ENCODE results near the gene MBD5.
A peak's percentile ranks its signal among the peaks of the same experiment; 100 is the strongest.

MBD5 gene

GRCh38 chr2:148255929-148256328 lies 235.0 kb downstream of the MBD5 start:
- CTCF ChIA-PET: no interaction called here

GRCh38 chr2:148257276-148257675 lies 236.4 kb downstream of the MBD5 start:
- ChIA-PET CTCF (no interaction called here), POLR2A (no interaction called here)
- no peak overlapping the region for H3K4me3 ChIP-seq (ENCODE audit: low read depth, low read length)
- no peak for TF ChIP-seq CTCF (IDR thresholded peaks at IDR 0.05; ENCODE audit: insufficient read depth, low read length, missing control alignments)
- no peak for DNase-seq (ENCODE audit: low read depth, low spot score)

More at GRCh38 chr2:148255929-148256328, 235.0 kb downstream of the MBD5 start:
- H3K4me3 ChIP-seq (ENCODE audit: low read depth, low read length): no peak overlapping the region
- no peak for DNase-seq (ENCODE audit: low read depth, low spot score)
- POLR2A ChIA-PET: no interaction called here
- no peak for TF ChIP-seq CTCF (IDR thresholded peaks at IDR 0.05; ENCODE audit: insufficient read depth, low read length, missing control alignments)

DNA sequence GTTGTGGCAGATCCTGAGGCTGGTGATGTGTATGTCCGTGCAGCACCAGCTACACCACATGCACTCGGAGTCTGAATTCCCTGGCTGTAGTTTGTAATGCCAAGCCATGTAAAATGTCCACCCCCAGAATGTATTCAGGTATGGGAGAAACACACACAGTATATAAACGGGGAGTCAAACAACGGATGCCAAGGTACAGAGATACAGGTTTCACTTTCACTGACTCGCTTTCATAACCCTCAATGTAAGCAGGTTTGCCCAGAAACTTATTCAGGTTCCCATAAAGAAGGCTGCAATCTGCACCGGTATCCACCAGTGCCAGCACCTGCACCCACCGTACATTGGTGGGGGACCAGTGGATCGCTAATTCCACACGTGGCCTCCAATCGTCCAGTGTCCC lies 237.2 kb downstream of the MBD5 start:
- CTCF ChIA-PET: interaction anchor here (1.1 kb wide), 1 partner anchor 34 kb away, joined by 3 read pairs; no protein-coding TSS in a partner anchor
- no peak overlapping the region for H3K4me3 ChIP-seq (ENCODE audit: low read depth, low read length)
- TF ChIP-seq CTCF (IDR thresholded peaks at IDR 0.05; ENCODE audit: insufficient read depth, low read length, missing control alignments): no peak
- POLR2A ChIA-PET: no interaction called here
- no peak for DNase-seq (ENCODE audit: low read depth, low spot score)

- CTCF ChIA-PET: interaction anchor here (0.8 kb wide), 1 partner anchor 249 kb away, joined by 3 read pairs; no protein-coding TSS in a partner anchor
Measured at GRCh38 chr2:148259674-148260073, 238.8 kb downstream of the MBD5 start.

DNA sequence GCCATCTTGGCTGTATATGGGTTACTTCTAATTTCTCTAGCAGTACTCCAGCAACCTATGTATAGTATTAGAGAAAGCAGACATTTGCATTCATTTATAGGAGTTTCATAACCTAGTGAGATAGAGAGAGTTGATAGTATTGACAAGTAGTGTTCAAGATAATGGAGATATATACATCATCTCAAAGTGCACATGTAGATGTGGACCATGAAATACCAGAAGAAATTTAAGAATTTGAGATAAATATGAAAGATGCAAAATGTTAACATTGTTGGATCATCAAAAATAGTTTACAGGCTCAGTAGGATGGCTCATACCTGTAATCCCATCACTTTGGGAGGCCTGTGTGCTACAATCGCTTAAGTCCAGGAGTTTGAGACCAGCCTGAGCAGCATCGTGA lies 243.0 kb downstream of the MBD5 start:
- POLR2A ChIA-PET: no interaction called here
- TF ChIP-seq CTCF (IDR thresholded peaks at IDR 0.05; ENCODE audit: insufficient read depth, low read length, missing control alignments): no peak
- CTCF ChIA-PET: no interaction called here
- no peak overlapping the region for H3K4me3 ChIP-seq (ENCODE audit: low read depth, low read length)
- no peak for DNase-seq (ENCODE audit: low read depth, low spot score)

More at GRCh38 chr2:148259674-148260073, 238.8 kb downstream of the MBD5 start:
- TF ChIP-seq CTCF (IDR thresholded peaks at IDR 0.05; ENCODE audit: insufficient read depth, low read length, missing control alignments): no peak
- no peak for DNase-seq (ENCODE audit: low read depth, low spot score)
- POLR2A ChIA-PET: no interaction called here
- no peak overlapping the region for H3K4me3 ChIP-seq (ENCODE audit: low read depth, low read length)

- peak; percentile 36 for DNase-seq (ENCODE audit: low read depth, low spot score)
- H3K4me3 ChIP-seq (ENCODE audit: low read depth, low read length): no peak overlapping the region
- ChIA-PET CTCF (no interaction called here), POLR2A (no interaction called here)
- no peak for TF ChIP-seq CTCF (IDR thresholded peaks at IDR 0.05; ENCODE audit: insufficient read depth, low read length, missing control alignments)
Measured at GRCh38 chr2:148273158-148273691, 252.3 kb downstream of the MBD5 start.
